Natural killer cell (primary cell): ENCODE data around the gene PPP3R2. TPM values are rescaled to one million over a fixed set of nuclear protein-coding genes. Genes with fewer than 3 reads are reported as not detected.

ENCODE experiments used
- ATAC-seq, 3 donors: fragments of 150-1000 bp in 2 of 3; fragments of 200-7000 bp in 1 of 3; cut with Tn5 transposase; 1 replicate in 1 of 3; 2 replicates in 2 of 3; pipeline ENCODE4 v1.10.0; 2021; ENCODE audit warnings: mild to moderate bottlenecking in 2 of 3, moderate library complexity in 2 of 3
- DNase-seq, 2 donors: peaks; one replicate each; pipeline versions ENCODE4 v3.0.0 to v3.0.0-alpha.2; 2013 to 2021; ENCODE audit warnings: mixed read lengths in 1 of 2
- H3K27ac ChIP-seq: one replicate; pipeline ENCODE4 v1.5.1; 2013; ENCODE audit warnings: mild to moderate bottlenecking, low read length
- H3K27me3 ChIP-seq: one replicate; pipeline ENCODE4 v1.6.1; 2013; ENCODE audit warnings: low read length; ENCODE audit not compliant: control insufficient read depth, insufficient read depth
- H3K36me3 ChIP-seq: one replicate; pipeline ENCODE4 v1.6.1; 2013; ENCODE audit warnings: low read length; ENCODE audit not compliant: control insufficient read depth, insufficient read depth
- H3K4me1 ChIP-seq: one replicate; pipeline ENCODE4 v1.6.1; 2013; ENCODE audit warnings: low read length; ENCODE audit not compliant: control insufficient read depth, insufficient read depth
- H3K4me3 ChIP-seq: one replicate; pipeline ENCODE4 v1.5.1; 2013; ENCODE audit warnings: low read length
- H3K9me3 ChIP-seq: one replicate; pipeline ENCODE4 v1.6.1; 2013; ENCODE audit warnings: low read length; ENCODE audit not compliant: control insufficient read depth, insufficient read depth
- H3K27ac Mint-ChIP-seq, 2 donors: one replicate each; pipeline ENCODE4 v1.8.0; 2022; ENCODE audit warnings: mild to moderate bottlenecking in 2 of 2, mixed read lengths in 2 of 2, moderate library complexity in 1 of 2
- H3K27me3 Mint-ChIP-seq, 2 donors: one replicate each; pipeline ENCODE4 v1.8.0; 2022; ENCODE audit warnings: low read depth in 2 of 2, mixed read lengths in 2 of 2
- H3K36me3 Mint-ChIP-seq: one replicate; pipeline ENCODE4 v1.8.0; 2022; ENCODE audit warnings: mixed read lengths
- H3K4me1 Mint-ChIP-seq, 2 donors: one replicate each; pipeline ENCODE4 v1.8.0; 2022; ENCODE audit warnings: mixed read lengths in 2 of 2
- H3K4me3 Mint-ChIP-seq: one replicate; pipeline ENCODE4 v1.8.0; 2022; ENCODE audit warnings: mild to moderate bottlenecking, moderate library complexity, mixed read lengths
- H3K9me3 Mint-ChIP-seq, 2 donors: one replicate each; pipeline ENCODE4 v1.8.0; 2022; ENCODE audit warnings: mixed read lengths in 2 of 2
- WGBS: methylation state at CpG from one replicate; pipeline ENCODE4 v1.1.7; 2013; ENCODE audit warnings: missing lambda C conversion rate; ENCODE audit not compliant: insufficient coverage; 5-methylcytosine and 5-hydroxymethylcytosine counted together
- intact Hi-C: fragments of 100-400 bp; cut with micrococcal nuclease; formaldehyde crosslinking; loops from one replicate; pipeline ENCODE4 v1.14.2; 2022
- total RNA-seq, 4 donors: library from RNA; stranded (reverse); fragments of 120-200 nt in 1 of 4; gene quantifications; one replicate each; pipeline versions ENCODE4 v1.2.3 to v1.2.4, GENCODE V29; 2013 to 2022
- TF ChIP-seq, protein P1 (sequence below): fragments of 200-600 bp; IDR thresholded peaks from one replicate; pipeline ENCODE4 v1.8.0; 2022; ENCODE audit warnings: antibody characterized with exemption

PPP3R2 gene, protein sequence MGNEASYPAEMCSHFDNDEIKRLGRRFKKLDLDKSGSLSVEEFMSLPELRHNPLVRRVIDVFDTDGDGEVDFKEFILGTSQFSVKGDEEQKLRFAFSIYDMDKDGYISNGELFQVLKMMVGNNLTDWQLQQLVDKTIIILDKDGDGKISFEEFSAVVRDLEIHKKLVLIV
- total RNA-seq: not detected
- not detected for total RNA-seq (2013)

DNA sequence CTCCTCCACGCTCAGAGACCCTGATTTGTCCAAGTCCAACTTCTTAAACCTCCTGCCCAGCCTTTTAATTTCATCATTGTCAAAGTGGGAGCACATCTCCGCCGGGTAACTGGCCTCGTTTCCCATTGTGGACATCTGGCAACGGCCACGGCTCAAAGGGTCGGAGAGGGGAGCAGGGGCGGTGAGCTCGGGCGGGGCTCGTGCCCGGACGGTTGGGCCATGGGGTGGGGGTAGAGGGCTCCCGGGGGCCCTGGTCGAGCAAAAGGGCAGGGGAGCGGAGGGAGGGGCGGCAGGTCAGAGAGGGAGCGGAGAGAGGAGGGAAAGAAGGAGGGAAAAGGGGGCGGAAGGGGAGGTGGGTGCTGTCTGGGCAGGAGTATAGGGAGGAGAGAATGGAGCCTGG, at the start of gene PPP3R2:
TSS of gene PPP3R2 (minus strand) at position 174 of the 400 bp plus-strand sequence. CDS start at position 126, 48 bp downstream.
- no peaks in the 10 kb centered on the region for H3K27me3 Mint-ChIP-seq
- WGBS: 92% methylated on average over 19 of the region's 19 CpGs
- no peaks in the 10 kb centered on the region for H3K4me1 Mint-ChIP-seq
- Histone ChIP-seq H3K4me3 (no peak within 1 kb of the TSS), H3K36me3 (no peaks in the 10 kb centered on the region), H3K27ac (no peak within 1 kb of the TSS), H3K9me3 (no peaks in the 10 kb centered on the region), H3K4me1 (no peaks in the 10 kb centered on the region), H3K27me3 (no peaks in the 10 kb centered on the region)
- H3K27ac Mint-ChIP-seq: no peak within 1 kb of the TSS
- DNase-seq (no peak), ATAC-seq (no peak)
- H3K4me3 Mint-ChIP-seq: no peak within 1 kb of the TSS
- no peaks in the 10 kb centered on the region for H3K9me3 Mint-ChIP-seq
- intact Hi-C loops: no loop called here
- H3K36me3 Mint-ChIP-seq: no peaks in the 10 kb centered on the region
- TF ChIP-seq, protein P1, sequence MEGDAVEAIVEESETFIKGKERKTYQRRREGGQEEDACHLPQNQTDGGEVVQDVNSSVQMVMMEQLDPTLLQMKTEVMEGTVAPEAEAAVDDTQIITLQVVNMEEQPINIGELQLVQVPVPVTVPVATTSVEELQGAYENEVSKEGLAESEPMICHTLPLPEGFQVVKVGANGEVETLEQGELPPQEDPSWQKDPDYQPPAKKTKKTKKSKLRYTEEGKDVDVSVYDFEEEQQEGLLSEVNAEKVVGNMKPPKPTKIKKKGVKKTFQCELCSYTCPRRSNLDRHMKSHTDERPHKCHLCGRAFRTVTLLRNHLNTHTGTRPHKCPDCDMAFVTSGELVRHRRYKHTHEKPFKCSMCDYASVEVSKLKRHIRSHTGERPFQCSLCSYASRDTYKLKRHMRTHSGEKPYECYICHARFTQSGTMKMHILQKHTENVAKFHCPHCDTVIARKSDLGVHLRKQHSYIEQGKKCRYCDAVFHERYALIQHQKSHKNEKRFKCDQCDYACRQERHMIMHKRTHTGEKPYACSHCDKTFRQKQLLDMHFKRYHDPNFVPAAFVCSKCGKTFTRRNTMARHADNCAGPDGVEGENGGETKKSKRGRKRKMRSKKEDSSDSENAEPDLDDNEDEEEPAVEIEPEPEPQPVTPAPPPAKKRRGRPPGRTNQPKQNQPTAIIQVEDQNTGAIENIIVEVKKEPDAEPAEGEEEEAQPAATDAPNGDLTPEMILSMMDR: no peak

GRCh38 chr9:101639785-101640665, 45.3 kb upstream of the PPP3R2 start:
- H3K36me3 Mint-ChIP-seq: no peaks in the 10 kb centered on the region
- no peaks in the 10 kb centered on the region for H3K27me3 ChIP-seq
- H3K4me3 Mint-ChIP-seq: no peak overlapping the region
- no peaks in the 10 kb centered on the region for H3K4me1 ChIP-seq
- H3K4me1 Mint-ChIP-seq: no peaks in the 10 kb centered on the region
- DNase-seq (no peak), ATAC-seq (no peak)
- no peaks in the 10 kb centered on the region for H3K36me3 ChIP-seq
- H3K9me3 Mint-ChIP-seq: peaks cover 1 to 5% of the 10 kb centered on the region in 2 donors
- intact Hi-C loops: no loop called here
- TF ChIP-seq, protein P1: no peak
- no peak overlapping the region for H3K27ac Mint-ChIP-seq
- H3K27ac ChIP-seq: no peak overlapping the region
- no CpG with 5 or more reads among the region's 2 CpGs for WGBS
- no peaks in the 10 kb centered on the region for H3K27me3 Mint-ChIP-seq
- H3K4me3 ChIP-seq: no peak overlapping the region
- no peaks in the 10 kb centered on the region for H3K9me3 ChIP-seq

- H3K27ac Mint-ChIP-seq: no peak overlapping the region
- Histone ChIP-seq H3K36me3 (no peaks in the 10 kb centered on the region), H3K27ac (no peak overlapping the region), H3K4me3 (no peak overlapping the region), H3K9me3 (no peaks in the 10 kb centered on the region), H3K4me1 (no peaks in the 10 kb centered on the region), H3K27me3 (no peaks in the 10 kb centered on the region)
- H3K27me3 Mint-ChIP-seq: no peaks in the 10 kb centered on the region
- H3K36me3 Mint-ChIP-seq: no peaks in the 10 kb centered on the region
- no peak overlapping the region for H3K4me3 Mint-ChIP-seq
- no peaks in the 10 kb centered on the region for H3K4me1 Mint-ChIP-seq
- intact Hi-C loops: no loop called here
- H3K9me3 Mint-ChIP-seq: peaks cover 0 to 5% of the 10 kb centered on the region in 2 donors
- ATAC-seq (no peak), DNase-seq (no peak)
- WGBS: 56% methylated on average over 1 of the region's 1 CpG
- TF ChIP-seq, protein P1: no peak
Observed at GRCh38 chr9:101639311-101639710, 44.5 kb upstream of the PPP3R2 start.
